ENCODE results near the gene EPGN. TPM values are rescaled to one million over a fixed set of nuclear protein-coding genes. Genes with fewer than 3 reads are reported as not detected.

The EPGN gene
- total and polyA plus RNA-seq, 2 of the 8 experiments (the other 6 are each of a cell fraction or from before 2014, with no cell fraction given): not detected

GRCh38 chr4:74311696-74312313, 3.5 kb downstream of the EPGN start:
- no peak overlapping the region for H2BK120ac ChIP-seq (replicated peaks; ENCODE audit: low read depth, low read length)
- no peak for DNase-seq (ENCODE audit: low read depth in 1 of 2, low spot score in 2 of 2)
- no peak overlapping the region for H2AFZ ChIP-seq (ENCODE audit: low read length)
- H3K18ac ChIP-seq (ENCODE audit: extremely low read depth, low read length): no peak overlapping the region
- no peak overlapping the region for H4K91ac ChIP-seq (replicated peaks; ENCODE audit: insufficient read length, low read length)
- no peaks in the 10 kb centered on the region for H3K79me1 ChIP-seq (ENCODE audit: low read depth, low read length)
- H2BK20ac ChIP-seq (ENCODE audit: low read length): no peak overlapping the region
- H4K20me1 ChIP-seq (replicated peaks in 1 of 2; ENCODE audit: control insufficient read depth in 1 of 2, insufficient read depth in 2 of 2, low read length in 2 of 2): no peaks in the 10 kb centered on the region
- no peak overlapping the region for H2BK15ac ChIP-seq (ENCODE audit: low read length)
- no peak overlapping the region for H3K56ac ChIP-seq (replicated peaks; ENCODE audit: insufficient read length, low read depth, low read length)
- H3K23me2 ChIP-seq (ENCODE audit: low read depth, low read length): no peaks in the 10 kb centered on the region
- no peak overlapping the region for H4K5ac ChIP-seq (ENCODE audit: insufficient read length, low read depth, low read length)
- H3K4ac ChIP-seq (replicated peaks; ENCODE audit: insufficient read length, low read depth, low read length): no peak overlapping the region
- CTCF ChIA-PET (ENCODE audit: partially characterized antibody): interaction anchor here (0.6 to 2.0 kb wide), 12 partner anchors 8 to 238 kb away, joined by 3 to 16 read pairs (median 4); no protein-coding TSS in a partner anchor
- H2AK5ac ChIP-seq (ENCODE audit: low read depth, low read length): no peak overlapping the region
- H3K79me2 ChIP-seq (ENCODE audit: control insufficient read depth in 1 of 2, insufficient read depth in 2 of 2, low read length in 2 of 2): no peaks in the 10 kb centered on the region
- no peak overlapping the region for H3K9ac ChIP-seq (replicated peaks in 1 of 4; ENCODE audit: extremely low read depth in 1 of 4, low read depth in 3 of 4, low read length in 3 of 4)
- H3K4me3 ChIP-seq (ENCODE audit: extremely low read depth in 1 of 4, insufficient read depth in 2 of 4, low read depth in 3 of 4, low read length in 4 of 4): no peak overlapping the region
- no peak overlapping the region for H2BK12ac ChIP-seq (ENCODE audit: low read depth, low read length)
- no peaks in the 10 kb centered on the region for H3K9me3 ChIP-seq (ENCODE audit: insufficient read depth in 2 of 2, low read depth in 1 of 2, low read length in 1 of 2)
- H3K4me2 ChIP-seq (ENCODE audit: insufficient read depth in 1 of 2, low read depth in 2 of 2, low read length in 2 of 2): no peak overlapping the region
- H3K4me1 ChIP-seq (replicated peaks in 1 of 4; ENCODE audit: control insufficient read depth in 3 of 4, insufficient read depth in 4 of 4, low read length in 3 of 4): no peaks in the 10 kb centered on the region
- no peak overlapping the region for H4K8ac ChIP-seq (ENCODE audit: extremely low read depth, insufficient read depth, low read length)
- WGBS, 2 experiments (ENCODE audit: extremely low coverage in 1 of 2, insufficient coverage in 1 of 2, insufficient read length in 1 of 2, insufficient replicate concordance in 2 of 2, low coverage in 1 of 2, low lambda C conversion rate in 2 of 2, missing lambda C conversion rate in 1 of 2): 40% methylated on average over 4 of the region's 4 CpGs; no CpG with 5 or more reads in 1 of the 2 experiments
- no peaks in the 10 kb centered on the region for H3K27me3 ChIP-seq (replicated peaks in 1 of 4; ENCODE audit: control insufficient read depth in 3 of 4, extremely low read depth in 1 of 4, insufficient read depth in 3 of 4, low read length in 3 of 4)
- FAIRE-seq: peak; percentile 52
- H3K23ac ChIP-seq (ENCODE audit: insufficient read length): no peak overlapping the region
- H3K27ac ChIP-seq (ENCODE audit: low read depth, low read length): no peak overlapping the region
- POLR2A ChIA-PET (ENCODE audit: partially characterized antibody): no interaction called here
- H2BK5ac ChIP-seq (ENCODE audit: low read depth, low read length): no peak overlapping the region
- H3K36me3 ChIP-seq (ENCODE audit: control insufficient read depth in 2 of 4, insufficient read depth in 4 of 4, low read length in 3 of 4): no peaks in the 10 kb centered on the region
- no peak overlapping the region for H3K14ac ChIP-seq (ENCODE audit: insufficient read length)
- TF ChIP-seq CBX8 (IDR thresholded peaks at IDR 0.05; ENCODE audit: borderline replicate concordance, low read depth, low read length) (no peak), CREB1 (IDR thresholded peaks at IDR 0.05) (no peak), HDAC2 (IDR thresholded peaks at IDR 0.05; ENCODE audit: borderline replicate concordance in 1 of 2, low read depth in 2 of 2, low read length in 2 of 2) (no peak), CTCF (IDR thresholded peaks at IDR 0.05; ENCODE audit: control extremely low read depth in 1 of 3, insufficient read depth in 1 of 3, low read depth in 1 of 3, low read length in 3 of 3) (peak in 2 of 3 experiments; percentile 56 to 61; a peak in 2 of 4 replicates), RAD21 (IDR thresholded peaks at IDR 0.05 in 1 of 2, conservative IDR thresholded peaks at IDR 0.05 in 1 of 2; ENCODE audit: low read depth in 2 of 2, low read length in 2 of 2) (peak; percentile 78), GTF2F1 (IDR thresholded peaks at IDR 0.05; ENCODE audit: borderline replicate concordance, low read depth, low read length) (no peak), SIX5 (IDR thresholded peaks at IDR 0.05; ENCODE audit: low read depth, low read length) (no peak)

Data from H1 (cell line).